Right lobe of liver (tissue), 4 donors: ENCODE measurements around the gene ATG4C.

Experiments used
- CTCF ChIP-seq, 4 donors: fragments of 200-600 bp in 3 of 4; fragments of 450-650 bp in 1 of 4; IDR thresholded peaks; one replicate each; pipeline versions ENCODE4 v1.5.1 to v1.8.0; 2016 to 2022; ENCODE audit warnings: antibody characterized with exemption in 4 of 4, mild to moderate bottlenecking in 2 of 4
- POLR2A ChIP-seq: fragments of 450-650 bp; IDR thresholded peaks from one replicate; pipeline ENCODE4 v1.6.1; 2017; ENCODE audit warnings: antibody characterized with exemption, mild to moderate bottlenecking
- donor health status: DM: no; HTN: no; CAD: no.
- donor health status: DM: no; HTN: no; CAD: no.
- donor health status: DM: no; HTN: yes; CAD: no.

- TF ChIP-seq CTCF (IDR thresholded peaks at IDR 0.05) (no peak), POLR2A (no peak)
Measured at GRCh38 chr1:62852253-62852652, 68.3 kb downstream of the ATG4C start.
